B cell (primary cell): ENCODE results near the gene ANKS1B. TPM values are rescaled to one million over a fixed set of nuclear protein-coding genes. Genes with fewer than 3 reads are reported as not detected.

Source experiments
- ATAC-seq: fragments of 200-7000 bp; cut with Tn5 transposase; one replicate; pipeline ENCODE4 v1.10.0; 2021; ENCODE audit warnings: low read depth, mild to moderate bottlenecking, moderate number of reproducible peaks, moderate library complexity
- CTCF ChIA-PET: fragments of 350-600 bp; sonication (Branson Sonifier 250); formaldehyde crosslinking; loops from one replicate; lab custom pipeline; 2021; ENCODE audit warnings: antibody characterized with exemption, inconsistent platforms; lab: Charles Lee
- POLR2A ChIA-PET: fragments of 350-600 bp; sonication (Branson Sonifier 250); formaldehyde crosslinking; loops from one replicate; lab custom pipeline; 2021; ENCODE audit warnings: antibody characterized with exemption; lab: Charles Lee
- DNase-seq: peaks from one replicate; pipeline ENCODE4 v3.0.0; 2013
- H2AFZ ChIP-seq: 2 replicates; pipeline ENCODE4 v1.6.1; 2012; ENCODE audit warnings: mild to moderate bottlenecking, low read depth, low read length; ENCODE audit not compliant: insufficient read depth, poor library complexity, severe bottlenecking
- H3K27ac ChIP-seq, 2 donors: 1 replicate in 1 of 2; 2 replicates in 1 of 2; pipeline ENCODE4 v1.5.1; 2012 to 2013; ENCODE audit warnings: low read length in 2 of 2, mild to moderate bottlenecking in 2 of 2, moderate library complexity in 1 of 2
- H3K27me3 ChIP-seq, 4 experiments: fragments of 200-600 bp in 1 of 4; sonication (generic) in 1 of 4; replicated peaks in 1 of 4; 1 replicate in 2 of 4; 2 replicates in 2 of 4; pipeline versions ENCODE4 v1.6.1 to v1.7.0; 2013 to 2016; ENCODE audit warnings: low read length in 3 of 4, mild to moderate bottlenecking in 2 of 4, mixed read lengths in 1 of 4, moderate library complexity in 1 of 4; ENCODE audit not compliant: insufficient read depth in 4 of 4, control insufficient read depth in 3 of 4; ENCODE audit errors: control extremely low read depth in 1 of 4
- H3K36me3 ChIP-seq, 2 experiments: replicated peaks in 1 of 2; 1 replicate in 1 of 2; 2 replicates in 1 of 2; pipeline versions ENCODE4 v1.6.1 to v1.7.1; 2013; ENCODE audit warnings: low read length in 1 of 2; ENCODE audit not compliant: insufficient read depth in 2 of 2, control insufficient read depth in 1 of 2; ENCODE audit errors: control extremely low read depth in 1 of 2, extremely low read depth in 1 of 2
- H3K4me1 ChIP-seq, 2 donors: fragments of 200-600 bp in 1 of 2; sonication (generic) in 1 of 2; 1 replicate in 1 of 2; 2 replicates in 1 of 2; pipeline versions ENCODE4 v1.5.1 to v1.6.1; 2013 to 2017; ENCODE audit warnings: low read length in 2 of 2; ENCODE audit not compliant: control insufficient read depth in 2 of 2, insufficient read depth in 2 of 2
- H3K4me2 ChIP-seq: replicated peaks from 2 replicates; pipeline ENCODE3; 2012; ENCODE audit warnings: mild to moderate bottlenecking, low read depth, low read length; ENCODE audit not compliant: poor library complexity, severe bottlenecking
- H3K4me3 ChIP-seq, 5 experiments: fragments of 200-600 bp in 1 of 5; sonication (generic) in 1 of 5; 1 replicate in 3 of 5; 2 replicates in 2 of 5; pipeline versions ENCODE4 v1.5.1 to v1.7.0; 2011 to 2016; ENCODE audit warnings: low read length in 4 of 5, mild to moderate bottlenecking in 4 of 5, low read depth in 2 of 5, control low read depth in 1 of 5, moderate library complexity in 1 of 5; ENCODE audit not compliant: insufficient read depth in 1 of 5; ENCODE audit errors: control extremely low read depth in 1 of 5, extremely low read depth in 1 of 5
- H3K79me2 ChIP-seq: fragments of 200-600 bp; sonication (generic); one replicate; pipeline ENCODE4 v1.6.0; 2016; ENCODE audit warnings: low read length; ENCODE audit not compliant: control insufficient read depth, insufficient read depth
- H3K9ac ChIP-seq: fragments of 200-600 bp; sonication (generic); 2 replicates; pipeline ENCODE4 v1.6.1; 2017; ENCODE audit warnings: mild to moderate bottlenecking, low read length, moderate library complexity
- H3K9me3 ChIP-seq, 3 donors: one replicate each; pipeline versions ENCODE4 v1.6.1 to v1.7.1; 2013; ENCODE audit warnings: low read length in 2 of 3; ENCODE audit not compliant: control insufficient read depth in 2 of 3, insufficient read depth in 1 of 3; ENCODE audit errors: control extremely low read depth in 1 of 3
- H4K20me1 ChIP-seq: 2 replicates; pipeline ENCODE4 v1.6.0; 2012; ENCODE audit warnings: mild to moderate bottlenecking, low read length; ENCODE audit not compliant: insufficient read depth, control insufficient read depth, poor library complexity, severe bottlenecking
- H3K27ac Mint-ChIP-seq: one replicate; pipeline ENCODE4 v1.8.0; 2021; ENCODE audit warnings: mixed read lengths
- H3K27me3 Mint-ChIP-seq: one replicate; pipeline ENCODE4 v1.8.0; 2021; ENCODE audit warnings: mixed read lengths
- H3K4me1 Mint-ChIP-seq: one replicate; pipeline ENCODE4 v1.8.0; 2021; ENCODE audit warnings: mixed read lengths
- H3K4me3 Mint-ChIP-seq: one replicate; pipeline ENCODE4 v1.8.0; 2021; ENCODE audit warnings: mixed read lengths
- H3K9me3 Mint-ChIP-seq: one replicate; pipeline ENCODE4 v1.8.0; 2022; ENCODE audit warnings: mixed read lengths; ENCODE audit not compliant: insufficient read depth
- CTCF ChIP-seq: fragments of 200-600 bp; IDR thresholded peaks from one replicate; pipeline ENCODE4 v1.8.0; 2022; ENCODE audit warnings: antibody characterized with exemption, mild to moderate bottlenecking
- EZH2 ChIP-seq: IDR thresholded peaks from 2 replicates; pipeline ENCODE4 v1.6.1; 2012; ENCODE audit warnings: borderline replicate concordance, low read depth, mild to moderate bottlenecking, moderate library complexity, low read length; ENCODE audit not compliant: insufficient read depth, poor library complexity, severe bottlenecking
- WGBS: methylation state at CpG from one replicate; pipeline ENCODE4 v1.1.5; 2013; ENCODE audit warnings: missing lambda C conversion rate; ENCODE audit not compliant: insufficient coverage; 5-methylcytosine and 5-hydroxymethylcytosine counted together
- intact Hi-C: fragments of 100-400 bp; cut with micrococcal nuclease; formaldehyde crosslinking; loops from one replicate; pipeline ENCODE4 v1.10.0; 2022
- polyA plus RNA-seq: library from polyadenylated mRNA; depleted of rRNA; stranded (reverse); fragments of >200 nt; gene quantifications from 2 replicates; pipeline ENCODE4 v1.2.3, GENCODE V29; 2012
- total RNA-seq, 2 donors: library from RNA; stranded (reverse); fragments of 120-200 nt in 1 of 2; gene quantifications; 1 replicate in 1 of 2; 2 replicates in 1 of 2; pipeline versions ENCODE4 v1.2.3 to v1.2.4, GENCODE V29; 2013 to 2022

Gene ANKS1B
- total and polyA plus RNA-seq, 2 donors (not counting 1 experiment from before 2014, with no cell fraction given) = not detected

- no peak overlapping the region for H2AFZ ChIP-seq
- no peak overlapping the region for H3K27ac ChIP-seq
- CTCF ChIA-PET = no interaction called here
- H3K79me2 ChIP-seq = no peaks in the 10 kb centered on the region
- intact Hi-C loops = no loop called here
- TF ChIP-seq EZH2 (no peak), CTCF (no peak)
- ATAC-seq (no peak), DNase-seq (no peak)
- Mint-ChIP-seq H3K27me3 (no peaks in the 10 kb centered on the region), H3K9me3 (peaks cover 4% of the 10 kb centered on the region), H3K27ac (no peak overlapping the region), H3K4me3 (no peak overlapping the region), H3K4me1 (no peaks in the 10 kb centered on the region)
- peaks cover 0 to 3% (median 0%) of the 10 kb centered on the region in 3 donors for H3K9me3 ChIP-seq
- H4K20me1 ChIP-seq = no peaks in the 10 kb centered on the region
- H3K9ac ChIP-seq = no peak overlapping the region
- H3K4me3 ChIP-seq = no peak overlapping the region
- H3K4me1 ChIP-seq = no peaks in the 10 kb centered on the region
- WGBS = 57% methylated on average over 3 of the region's 3 CpGs
- H3K36me3 ChIP-seq = no peaks in the 10 kb centered on the region
- POLR2A ChIA-PET = no interaction called here
- no peaks in the 10 kb centered on the region for H3K27me3 ChIP-seq
- no peak overlapping the region for H3K4me2 ChIP-seq
These were observed 571.0 kb downstream of the ANKS1B start for GRCh38 chr12:99413751-99414150.

- no peak overlapping the region for H3K4me3 ChIP-seq
- H3K4me1 Mint-ChIP-seq = no peaks in the 10 kb centered on the region
- H3K9me3 Mint-ChIP-seq = no peaks in the 10 kb centered on the region
- no peaks in the 10 kb centered on the region for H3K4me1 ChIP-seq
- no peaks in the 10 kb centered on the region for H3K79me2 ChIP-seq
- TF ChIP-seq CTCF (no peak), EZH2 (no peak)
- H3K27ac Mint-ChIP-seq = no peak overlapping the region
- intact Hi-C loops = no loop called here
- peaks cover 0 to 3% (median 0%) of the 10 kb centered on the region in 3 donors for H3K9me3 ChIP-seq
- H4K20me1 ChIP-seq = no peaks in the 10 kb centered on the region
- ATAC-seq (no peak), DNase-seq (no peak)
- H3K27me3 Mint-ChIP-seq = no peaks in the 10 kb centered on the region
- H2AFZ ChIP-seq = no peak overlapping the region
- POLR2A ChIA-PET = no interaction called here
- no peak overlapping the region for H3K4me3 Mint-ChIP-seq
- H3K27ac ChIP-seq = no peak overlapping the region
- CTCF ChIA-PET = no interaction called here
- H3K27me3 ChIP-seq = no peaks in the 10 kb centered on the region
- no peaks in the 10 kb centered on the region for H3K36me3 ChIP-seq
- no peak overlapping the region for H3K4me2 ChIP-seq
- H3K9ac ChIP-seq = no peak overlapping the region
These were observed 591.0 kb downstream of the ANKS1B start for GRCh38 chr12:99393763-99394162.
